ENCODE results near the gene HPN.

The HPN gene

GRCh38 chr19:35063940-35064818 lies 22.7 kb downstream of the HPN start:
- Histone ChIP-seq H3K4me3 (ENCODE audit: insufficient read depth, low read length, poor library complexity, severe bottlenecking) (no peak overlapping the region), H3K9ac (ENCODE audit: low read length) (no peak overlapping the region)
- TF ChIP-seq EZH2phosphoT487 (conservative IDR thresholded peaks at IDR 0.05; ENCODE audit: low read length) = no peak

DNA sequence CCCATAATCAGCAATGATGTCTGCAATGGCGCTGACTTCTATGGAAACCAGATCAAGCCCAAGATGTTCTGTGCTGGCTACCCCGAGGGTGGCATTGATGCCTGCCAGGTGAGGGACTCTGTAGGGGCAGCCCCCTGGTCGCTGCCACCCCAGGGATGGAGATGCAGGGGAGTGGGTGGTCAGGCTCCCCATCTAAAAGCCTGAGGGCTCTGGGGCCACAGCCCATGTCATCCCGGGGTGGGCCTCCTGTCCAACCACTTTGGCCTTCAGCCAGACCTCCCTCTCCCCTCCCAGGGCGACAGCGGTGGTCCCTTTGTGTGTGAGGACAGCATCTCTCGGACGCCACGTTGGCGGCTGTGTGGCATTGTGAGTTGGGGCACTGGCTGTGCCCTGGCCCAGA lies 24.1 kb downstream of the HPN start:
- Histone ChIP-seq H3K9me2 (replicated peaks; ENCODE audit: insufficient read depth, low read length) (no peaks in the 10 kb centered on the region), H3K4me2 (ENCODE audit: low read depth, low read length, poor library complexity, severe bottlenecking) (no peak overlapping the region), H3K79me2 (ENCODE audit: insufficient read depth, low read length) (no peaks in the 10 kb centered on the region), H3K36me3 (ENCODE audit: low read length) (no peaks in the 10 kb centered on the region), H3K27ac (ENCODE audit: low read depth, low read length) (no peak overlapping the region), H3K9me3 (ENCODE audit: insufficient read depth, low read length) (no peaks in the 10 kb centered on the region; the same call in 1 of the 2 replicates), H4K20me1 (ENCODE audit: low read depth, low read length) (no peaks in the 10 kb centered on the region), H3F3A (ENCODE audit: insufficient read depth) (0 out of 2 replicates have a peak, but pooled peaks cover under 1% of the 10 kb centered on the region), H2AFZ (ENCODE audit: low read depth, low read length, severe bottlenecking) (no peak overlapping the region), H3K9ac (ENCODE audit: low read length) (no peak overlapping the region), H3K27me3 (ENCODE audit: low read length) (no peaks in the 10 kb centered on the region), H3K4me3 (ENCODE audit: insufficient read depth, low read length, poor library complexity, severe bottlenecking) (no peak overlapping the region)
- TF ChIP-seq EZH2phosphoT487 (conservative IDR thresholded peaks at IDR 0.05; ENCODE audit: low read length) = no peak
- TF ChIP-seq, protein P1, sequence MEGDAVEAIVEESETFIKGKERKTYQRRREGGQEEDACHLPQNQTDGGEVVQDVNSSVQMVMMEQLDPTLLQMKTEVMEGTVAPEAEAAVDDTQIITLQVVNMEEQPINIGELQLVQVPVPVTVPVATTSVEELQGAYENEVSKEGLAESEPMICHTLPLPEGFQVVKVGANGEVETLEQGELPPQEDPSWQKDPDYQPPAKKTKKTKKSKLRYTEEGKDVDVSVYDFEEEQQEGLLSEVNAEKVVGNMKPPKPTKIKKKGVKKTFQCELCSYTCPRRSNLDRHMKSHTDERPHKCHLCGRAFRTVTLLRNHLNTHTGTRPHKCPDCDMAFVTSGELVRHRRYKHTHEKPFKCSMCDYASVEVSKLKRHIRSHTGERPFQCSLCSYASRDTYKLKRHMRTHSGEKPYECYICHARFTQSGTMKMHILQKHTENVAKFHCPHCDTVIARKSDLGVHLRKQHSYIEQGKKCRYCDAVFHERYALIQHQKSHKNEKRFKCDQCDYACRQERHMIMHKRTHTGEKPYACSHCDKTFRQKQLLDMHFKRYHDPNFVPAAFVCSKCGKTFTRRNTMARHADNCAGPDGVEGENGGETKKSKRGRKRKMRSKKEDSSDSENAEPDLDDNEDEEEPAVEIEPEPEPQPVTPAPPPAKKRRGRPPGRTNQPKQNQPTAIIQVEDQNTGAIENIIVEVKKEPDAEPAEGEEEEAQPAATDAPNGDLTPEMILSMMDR (IDR thresholded peaks at IDR 0.05; ENCODE audit: insufficient read depth, low read length, poor library complexity, severe bottlenecking) = no peak

More at GRCh38 chr19:35063940-35064818, 22.7 kb downstream of the HPN start:
- H3K79me2 ChIP-seq (ENCODE audit: insufficient read depth, low read length) = no peaks in the 10 kb centered on the region
- H3K27me3 ChIP-seq (ENCODE audit: low read length) = no peaks in the 10 kb centered on the region
- no peak overlapping the region for H3K27ac ChIP-seq (ENCODE audit: low read depth, low read length)
- H4K20me1 ChIP-seq (ENCODE audit: low read depth, low read length) = no peaks in the 10 kb centered on the region
- H3K36me3 ChIP-seq (ENCODE audit: low read length) = no peaks in the 10 kb centered on the region
- H3K9me2 ChIP-seq (replicated peaks; ENCODE audit: insufficient read depth, low read length) = no peaks in the 10 kb centered on the region
- no peak overlapping the region for H3K4me2 ChIP-seq (ENCODE audit: low read depth, low read length, poor library complexity, severe bottlenecking)
- H3F3A ChIP-seq (ENCODE audit: insufficient read depth) = no peaks in the 10 kb centered on the region
- no peaks in the 10 kb centered on the region for H3K9me3 ChIP-seq (ENCODE audit: insufficient read depth, low read length)
- H2AFZ ChIP-seq (ENCODE audit: low read depth, low read length, severe bottlenecking) = no peak overlapping the region

DNA sequence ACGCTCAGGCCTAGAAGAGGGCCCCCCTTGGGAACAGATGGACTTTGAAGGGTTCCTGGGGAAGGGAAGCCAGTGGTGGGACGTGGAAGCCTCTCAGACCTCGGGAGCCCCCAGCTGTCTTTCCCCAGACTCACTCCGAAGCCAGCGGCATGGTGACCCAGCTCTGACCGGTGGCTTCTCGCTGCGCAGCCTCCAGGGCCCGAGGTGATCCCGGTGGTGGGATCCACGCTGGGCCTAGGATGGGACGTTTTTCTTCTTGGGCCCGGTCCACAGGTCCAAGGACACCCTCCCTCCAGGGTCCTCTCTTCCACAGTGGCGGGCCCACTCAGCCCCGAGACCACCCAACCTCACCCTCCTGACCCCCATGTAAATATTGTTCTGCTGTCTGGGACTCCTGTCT lies 24.6 kb downstream of the HPN start:
- Histone ChIP-seq H3K9ac (ENCODE audit: low read length) (no peak overlapping the region), H3K4me3 (ENCODE audit: insufficient read depth, low read length, poor library complexity, severe bottlenecking) (no peak overlapping the region), H3K36me3 (ENCODE audit: low read length) (no peaks in the 10 kb centered on the region), H3K79me2 (ENCODE audit: insufficient read depth, low read length) (no peaks in the 10 kb centered on the region), H3F3A (ENCODE audit: insufficient read depth) (0 out of 2 replicates have a peak, but pooled peaks cover 3% of the 10 kb centered on the region), H3K9me2 (replicated peaks; ENCODE audit: insufficient read depth, low read length) (no peaks in the 10 kb centered on the region), H3K4me2 (ENCODE audit: low read depth, low read length, poor library complexity, severe bottlenecking) (peak overlapping the region; percentile 59), H2AFZ (ENCODE audit: low read depth, low read length, severe bottlenecking) (no peak overlapping the region), H4K20me1 (ENCODE audit: low read depth, low read length) (no peaks in the 10 kb centered on the region), H3K27me3 (ENCODE audit: low read length) (no peaks in the 10 kb centered on the region), H3K9me3 (ENCODE audit: insufficient read depth, low read length) (no peaks in the 10 kb centered on the region; the same call in 1 of the 2 replicates), H3K27ac (ENCODE audit: low read depth, low read length) (no peak overlapping the region)
- no peak for TF ChIP-seq EZH2phosphoT487 (conservative IDR thresholded peaks at IDR 0.05; ENCODE audit: low read length)
- TF ChIP-seq, protein P1 (IDR thresholded peaks at IDR 0.05; ENCODE audit: insufficient read depth, low read length, poor library complexity, severe bottlenecking) = no peak

Measured in SU-DHL-6 (cell line).